HepG2 (cell line): ENCODE data around the gene BASP1. TPM values are rescaled to one million over a fixed set of nuclear protein-coding genes. Genes with fewer than 3 reads are reported as not detected.

Experiments used
- ATAC-seq: fragments of 200-7000 bp; cut with Tn5 transposase; 3 replicates; pipeline ENCODE4 v1.9.1; 2020; ENCODE audit warnings: mild to moderate bottlenecking, moderate library complexity
- BruUV-seq: library from RNA; stranded (reverse); fragments of 400-500 nt; replicated peaks from 2 replicates; lab custom pipeline; 2021; lab: Mats Ljungman, UMichigan
- CTCF ChIA-PET: fragments of 300-600 bp; formaldehyde crosslinking; extraction: SDS; loops from one replicate; lab custom pipeline; 2021; ENCODE audit warnings: low total read pairs, inconsistent platforms, low intra/inter-chr PET ratio; lab: Yijun Ruan, JAX
- POLR2A ChIA-PET: fragments of 350-600 bp; sonication (Branson Sonifier 250); formaldehyde crosslinking; loops from one replicate; lab custom pipeline; 2020; ENCODE audit warnings: antibody characterized with exemption, inconsistent platforms; lab: Yijun Ruan, JAX
- DNase-seq: peaks from one replicate; pipeline ENCODE4 v3.0.0-alpha.2; 2015; ENCODE audit warnings: low spot score
- FAIRE-seq: peaks from 3 replicates; lab custom pipeline; 2011; peaks lifted over from hg19 to GRCh38; lab: Jason Lieb, UNC
- H2AFZ ChIP-seq: one replicate; pipeline ENCODE4 v1.6.1; 2011; ENCODE audit warnings: low read length, inconsistent platforms
- H3K27ac ChIP-seq: fragments of 300-600 bp; 3 replicates; pipeline ENCODE4 v1.8.0; 2011; ENCODE audit warnings: mixed run types, mild to moderate bottlenecking, mixed read lengths, low read length, inconsistent platforms; ENCODE audit not compliant: insufficient read depth; ENCODE audit errors: extremely low read length
- H3K27me3 ChIP-seq, 2 experiments: fragments of 200-600 bp in 1 of 2; 2 replicates in 1 of 2; 3 replicates in 1 of 2; pipeline versions ENCODE4 v1.6.0 to v1.8.0; 2011; ENCODE audit warnings: low read length in 2 of 2, mild to moderate bottlenecking in 2 of 2, moderate library complexity in 2 of 2, inconsistent platforms in 1 of 2; ENCODE audit not compliant: insufficient read depth in 2 of 2, control insufficient read depth in 1 of 2
- H3K36me3 ChIP-seq, 2 experiments: fragments of 200-600 bp in 1 of 2; replicated peaks in 1 of 2; 2 replicates in 1 of 2; 3 replicates in 1 of 2; pipeline versions ENCODE4 v1.5.1 to v1.8.0; 2011; ENCODE audit warnings: low read length in 2 of 2, inconsistent platforms in 1 of 2; ENCODE audit not compliant: insufficient read depth in 2 of 2, control insufficient read depth in 1 of 2
- H3K4me1 ChIP-seq: 2 replicates; pipeline ENCODE4 v1.5.1; 2012; ENCODE audit warnings: low read length, inconsistent platforms; ENCODE audit not compliant: insufficient read depth
- H3K4me2 ChIP-seq: 2 replicates; pipeline ENCODE4 v1.6.0; 2011; ENCODE audit warnings: low read depth, low read length, inconsistent platforms
- H3K4me3 ChIP-seq, 3 experiments: fragments of 200-600 bp in 1 of 3; sonication (generic), shearing (Covaris generic) in 1 of 3; replicated peaks in 1 of 3; 2 replicates each; pipeline ENCODE4 v1.5.1; 2011 to 2016; ENCODE audit warnings: low read length in 3 of 3, inconsistent platforms in 2 of 3, low read depth in 2 of 3, mild to moderate bottlenecking in 2 of 3, control low read depth in 1 of 3, mixed read lengths in 1 of 3; ENCODE audit not compliant: insufficient read depth in 1 of 3
- H3K79me2 ChIP-seq: one replicate; pipeline ENCODE4 v1.6.1; 2011; ENCODE audit warnings: low read length, inconsistent platforms; ENCODE audit not compliant: insufficient read depth
- H3K9ac ChIP-seq: 2 replicates; pipeline ENCODE4 v1.6.0; 2011; ENCODE audit warnings: mild to moderate bottlenecking, low read depth, low read length, inconsistent platforms; ENCODE audit not compliant: insufficient read depth
- H3K9me3 ChIP-seq: 2 replicates; pipeline ENCODE4 v1.5.1; 2012; ENCODE audit warnings: mild to moderate bottlenecking, low read length
- H4K20me1 ChIP-seq: 2 replicates; pipeline ENCODE4 v1.6.0; 2011; ENCODE audit warnings: inconsistent platforms, mild to moderate bottlenecking, low read length, moderate library complexity; ENCODE audit not compliant: insufficient read depth
- DZIP1 ChIP-seq: sonication (generic); formaldehyde crosslinking; IDR thresholded peaks from 2 replicates; pipeline ENCODE4 v1.5.0; 2020; ENCODE audit warnings: mild to moderate bottlenecking, missing genetic modification reagents
- NCOR1 ChIP-seq: fragments of 200-600 bp; sonication (generic); IDR thresholded peaks from 2 replicates; pipeline ENCODE4 v1.7.0; 2017; ENCODE audit warnings: antibody characterized with exemption, low read length, borderline replicate concordance
- NR2F1 ChIP-seq, 2 experiments: fragments of 450-650 bp in 1 of 2; formaldehyde crosslinking in 1 of 2; IDR thresholded peaks; 2 replicates each; pipeline versions ENCODE4 v1.5.0 to v1.6.1; 2016 to 2020; ENCODE audit warnings: mild to moderate bottlenecking in 1 of 2, missing compliant biosample characterization in 1 of 2, missing genetic modification reagents in 1 of 2, moderate library complexity in 1 of 2
- PHF8 ChIP-seq: sonication (generic); formaldehyde crosslinking; IDR thresholded peaks from 2 replicates; pipeline ENCODE4 v1.5.0; 2020; ENCODE audit warnings: missing genetic modification reagents
- TSC22D2 ChIP-seq: sonication (generic); formaldehyde crosslinking; IDR thresholded peaks from 2 replicates; pipeline ENCODE4 v1.5.1; 2020; ENCODE audit warnings: missing genetic modification reagents, mild to moderate bottlenecking, borderline replicate concordance
- ZNF232 ChIP-seq: sonication (generic); formaldehyde crosslinking; IDR thresholded peaks from 2 replicates; pipeline ENCODE4 v1.4.0; 2020; ENCODE audit warnings: missing genetic modification reagents, borderline replicate concordance
- ZNF460 ChIP-seq: sonication (generic); formaldehyde crosslinking; IDR thresholded peaks from 2 replicates; pipeline ENCODE4 v1.5.1; 2020; ENCODE audit warnings: missing genetic modification reagents, mild to moderate bottlenecking, borderline replicate concordance
- ZNF546 ChIP-seq: sonication (generic); formaldehyde crosslinking; conservative IDR thresholded peaks from 2 replicates; pipeline ENCODE4 v1.8.1; 2023; ENCODE audit warnings: mild to moderate bottlenecking, missing genetic modification reagents
- ZNF646 ChIP-seq: sonication (generic); formaldehyde crosslinking; IDR thresholded peaks from 2 replicates; pipeline ENCODE4 v1.9.0; 2021; ENCODE audit warnings: mild to moderate bottlenecking, missing genetic modification reagents
- ZNF784 ChIP-seq: sonication (generic); formaldehyde crosslinking; IDR thresholded peaks from 2 replicates; pipeline ENCODE4 v1.5.1; 2020; ENCODE audit warnings: missing genetic modification reagents, mild to moderate bottlenecking, borderline replicate concordance
- ZSCAN30 ChIP-seq: sonication (generic); formaldehyde crosslinking; IDR thresholded peaks from 2 replicates; pipeline ENCODE4 v1.5.0; 2020; ENCODE audit warnings: mild to moderate bottlenecking, missing genetic modification reagents
- WGBS: methylation state at CpG from one replicate; pipeline ENCODE4 v1.1.6; 2017; ENCODE audit warnings: low lambda C conversion rate; 5-methylcytosine and 5-hydroxymethylcytosine counted together
- in situ Hi-C: cut with HindIII; loops from 2 replicates; pipeline ENCODE4 v1.10.0; 2017; ENCODE audit warnings: low pct_unique_long_range_greater_than_20kb; ENCODE audit not compliant: extremely low pct_ligation_motif_present
- intact Hi-C: fragments of 100-400 bp; cut with micrococcal nuclease; formaldehyde crosslinking; loops from one replicate; pipeline ENCODE4 v1.10.0; 2022; ENCODE audit not compliant: unreplicated experiment
- polyA plus RNA-seq, 8 experiments: library from polyadenylated mRNA; depleted of rRNA in 3 of 8; stranded (reverse) in 7 of 8; unstranded in 1 of 8; fragments of >200 nt; fragmentation: Illumina TruSeq in 4 of 8; extraction: Trizol in 4 of 8; gene quantifications; 2 replicates each; pipeline versions ENCODE4 v1.2.1 to v1.2.3, GENCODE V29; 2011 to 2016; ENCODE audit warnings: low read depth in 4 of 8, missing spikeins in 1 of 8, mixed read lengths in 1 of 8; ENCODE audit not compliant: insufficient read depth in 1 of 8
- total RNA-seq, 5 experiments: library from RNA; depleted of rRNA; stranded (reverse); fragments of >200 nt; fragmentation: Illumina TruSeq; extraction: Trizol; gene quantifications; 2 replicates each; pipeline ENCODE4 v1.2.3, GENCODE V29; 2016; ENCODE audit warnings: low read depth in 1 of 5

Gene BASP1
- total and polyA plus RNA-seq, 2 of the 13 experiments (the other 11 are each of a cell fraction or from before 2014, with no cell fraction given), result 0.04 TPM; not detected in 1

GRCh38 chr5:17222664-17223063, 5.2 kb downstream of the BASP1 start:
- no peak for FAIRE-seq
- ATAC-seq, result no peak
- Histone ChIP-seq H3K27ac (no peak overlapping the region), H3K79me2 (no peaks in the 10 kb centered on the region), H3K27me3 (no peaks in the 10 kb centered on the region), H3K4me1 (no peaks in the 10 kb centered on the region), H2AFZ (no peak overlapping the region), H3K4me3 (no peak overlapping the region), H3K4me2 (no peak overlapping the region), H4K20me1 (no peaks in the 10 kb centered on the region), H3K9me3 (no peaks in the 10 kb centered on the region), H3K36me3 (no peaks in the 10 kb centered on the region), H3K9ac (no peak overlapping the region)
- in situ Hi-C loops (no loop called here), intact Hi-C loops (no loop called here)
- no TSS peak for BruUV-seq
- ChIA-PET POLR2A (no interaction called here), CTCF (no interaction called here)
- DNase-seq, result no peak
- 3% methylated on average over 2 of the region's 2 CpGs for WGBS
- TF ChIP-seq ZNF646 (CRISPR knock-in tag), result no peak
- TF ChIP-seq PHF8 (CRISPR knock-in tag), result no peak
- no peak for TF ChIP-seq NCOR1
- no peak for TF ChIP-seq DZIP1 (CRISPR knock-in tag)
- no peak for TF ChIP-seq ZNF232 (CRISPR knock-in tag)
- TF ChIP-seq ZNF460 (CRISPR knock-in tag), result no peak
- TF ChIP-seq NR2F1 (CRISPR knock-in tag; IDR thresholded peaks at IDR 0.05), result no peak
- TF ChIP-seq ZSCAN30, result no peak
- TF ChIP-seq TSC22D2 (CRISPR knock-in tag), result no peak
- TF ChIP-seq ZNF546 (CRISPR knock-in tag), result no peak
- no peak for TF ChIP-seq ZNF784 (CRISPR knock-in tag)
